T-helper 1 cell (primary cell): ENCODE results near the gene PTPRT.

Experiments
- DNase-seq, 5 donors: peaks; one replicate each; pipeline ENCODE4 v3.0.0-alpha.2; 2012 to 2020

The PTPRT gene

GRCh38 chr20:42775866-42776265 is 413.8 kb downstream of the PTPRT start:
- no peak for DNase-seq

DNA sequence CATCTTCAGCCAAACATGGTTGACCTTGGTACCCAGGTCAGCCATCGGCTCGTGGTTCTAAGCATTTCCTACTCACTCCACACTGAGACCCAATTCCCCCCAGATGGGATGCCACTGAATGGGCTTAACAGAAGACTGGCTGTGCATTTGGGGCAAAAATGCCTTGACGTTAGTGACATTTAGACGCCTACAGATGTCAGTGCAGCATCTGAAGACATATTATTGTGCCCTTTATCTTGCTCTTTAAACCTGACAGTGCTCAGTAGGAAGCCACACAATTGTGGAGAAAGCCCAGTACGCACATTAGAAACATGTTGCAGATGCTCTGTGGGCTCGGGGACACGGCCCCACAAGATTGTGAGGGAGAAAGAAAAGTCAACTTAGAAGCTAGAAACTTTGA is 414.7 kb downstream of the PTPRT start:
- no peak for DNase-seq

GRCh38 chr20:42763015-42763414 is 426.7 kb downstream of the PTPRT start:
- DNase-seq = no peak

DNA sequence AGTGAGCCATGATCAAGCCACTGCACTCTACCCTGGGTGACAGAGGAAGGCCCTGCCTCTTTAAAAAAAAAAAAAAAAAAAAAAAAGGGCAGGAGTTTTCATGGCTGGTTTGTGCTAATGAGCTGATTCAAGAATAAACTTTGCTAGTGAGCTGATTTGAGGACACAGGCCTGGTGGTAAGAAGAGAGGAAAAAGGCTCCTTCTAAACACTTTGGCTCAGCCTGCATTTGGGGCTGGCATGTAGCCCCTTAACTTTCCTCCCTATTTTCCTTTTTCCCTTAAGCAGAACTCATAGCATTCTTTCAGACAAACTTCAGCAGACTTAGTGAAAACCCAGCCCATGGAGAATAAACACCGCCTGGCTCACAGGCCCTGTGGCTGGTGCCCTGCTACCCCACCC is 432.7 kb downstream of the PTPRT start:
- DNase-seq = no peak

DNA sequence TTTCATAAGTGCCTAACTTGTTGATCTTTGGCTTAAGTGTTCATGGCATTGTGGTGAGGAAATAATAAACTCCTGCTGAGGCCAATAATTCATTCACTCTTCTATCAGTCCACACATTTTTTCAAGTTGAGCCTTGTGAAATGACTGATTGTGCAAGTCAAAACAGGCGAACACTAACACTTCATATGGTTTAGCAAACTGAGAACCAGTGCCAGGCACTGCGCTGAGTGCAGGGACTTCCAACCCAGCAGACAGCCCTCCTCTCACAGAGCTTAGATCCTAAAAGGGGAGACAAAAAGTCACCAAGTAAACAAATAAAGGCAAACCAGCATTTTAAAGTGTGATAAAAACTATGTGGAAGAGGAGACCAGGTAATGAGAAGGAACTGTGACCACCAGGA is 435.0 kb downstream of the PTPRT start:
- DNase-seq = no peak

DNA sequence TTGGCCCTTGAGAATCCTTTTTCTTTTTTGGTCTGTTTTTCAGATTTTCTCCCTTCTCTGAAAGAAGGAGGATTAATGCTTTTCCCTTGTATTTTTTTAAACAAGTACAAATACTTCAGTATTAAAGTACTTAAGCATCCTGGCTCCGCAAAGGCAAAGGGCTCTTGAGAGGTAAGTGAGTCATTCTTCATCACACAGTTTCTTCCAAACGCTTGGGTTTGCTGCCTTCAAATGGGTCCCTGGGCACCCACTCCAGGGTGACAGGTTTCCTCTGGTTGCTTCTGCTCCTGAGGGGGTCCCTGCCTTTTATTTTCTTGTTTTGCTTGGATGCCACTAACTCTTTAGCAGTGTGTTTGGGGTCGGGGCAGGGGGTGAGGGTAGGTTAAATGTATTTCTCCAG is 437.1 kb downstream of the PTPRT start:
- no peak for DNase-seq

DNA sequence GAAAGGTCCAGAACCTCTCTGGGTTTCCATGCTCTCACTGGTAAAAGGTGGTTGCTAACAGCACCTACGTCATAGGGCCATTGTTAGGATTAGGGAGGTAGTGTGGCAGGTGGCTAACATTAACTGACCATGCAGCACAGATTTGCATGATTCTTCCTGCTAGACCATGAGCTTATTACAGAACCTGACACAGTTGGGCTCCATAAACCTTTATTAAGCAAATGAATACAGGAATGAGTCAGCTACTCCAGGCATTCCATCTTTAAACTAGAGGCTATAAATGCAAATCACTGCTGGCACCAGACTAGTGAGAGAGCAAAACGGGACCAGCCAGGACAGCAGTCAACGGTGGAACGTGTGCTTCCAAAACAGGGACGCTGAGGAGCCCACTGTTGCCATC is 440.1 kb downstream of the PTPRT start:
- no peak for DNase-seq

- no peak for DNase-seq
Observed at GRCh38 chr20:42747765-42748411, 441.8 kb downstream of the PTPRT start.

DNA sequence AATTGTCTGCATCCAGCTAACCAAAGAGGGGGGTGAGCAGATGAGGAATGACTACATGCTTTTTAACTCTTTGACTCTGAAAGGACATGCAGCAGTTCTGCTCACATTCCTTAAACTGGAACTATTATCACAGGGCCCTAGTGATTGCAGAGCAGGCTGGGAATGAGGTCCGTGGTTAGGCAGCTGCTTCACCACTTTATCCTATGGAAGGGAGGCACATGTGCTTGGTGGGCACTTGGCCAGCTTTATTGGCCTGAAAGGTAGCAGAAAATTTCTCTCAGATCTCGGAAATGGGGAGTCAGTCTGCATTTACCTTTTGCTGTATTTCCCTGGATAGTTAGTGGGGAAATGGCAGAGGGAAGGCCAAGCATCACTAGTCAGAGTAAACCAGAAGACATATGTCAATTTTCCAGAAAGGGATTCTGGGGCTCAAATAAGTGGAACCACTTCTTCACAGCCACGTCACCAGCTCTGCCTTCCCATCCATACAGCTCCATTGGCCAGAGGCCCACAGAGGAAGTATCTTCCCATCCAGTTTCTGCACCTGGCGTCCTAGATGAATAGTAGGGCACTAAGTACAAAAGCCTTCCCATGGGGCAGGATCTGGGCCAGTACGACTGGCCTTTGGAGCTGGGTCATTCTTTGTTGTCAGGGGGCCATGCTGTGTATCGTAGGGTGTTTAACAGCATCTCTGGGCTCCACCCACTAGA is 444.8 kb downstream of the PTPRT start:
- DNase-seq = no peak

GRCh38 chr20:42742926-42743325 is 446.8 kb downstream of the PTPRT start:
- DNase-seq = no peak

DNA sequence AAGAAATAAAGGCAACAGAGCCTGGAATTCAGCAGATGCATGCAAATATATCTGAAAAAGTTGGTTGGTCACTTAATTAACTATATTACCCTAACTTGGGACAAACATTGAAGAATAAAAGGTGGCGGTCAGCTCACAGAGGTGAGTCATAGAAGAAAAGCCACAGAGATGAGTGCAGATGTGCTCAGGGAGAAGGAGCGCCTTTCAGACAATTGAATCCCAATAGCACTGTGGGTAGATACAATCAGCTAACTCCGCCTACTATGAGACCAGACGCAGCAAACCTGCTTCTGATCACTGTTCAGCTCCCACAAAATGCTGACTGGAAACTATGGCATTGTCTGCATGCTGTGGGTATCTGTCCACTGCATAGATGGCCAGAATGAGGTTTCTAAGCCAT is 447.8 kb downstream of the PTPRT start:
- DNase-seq = no peak

DNA sequence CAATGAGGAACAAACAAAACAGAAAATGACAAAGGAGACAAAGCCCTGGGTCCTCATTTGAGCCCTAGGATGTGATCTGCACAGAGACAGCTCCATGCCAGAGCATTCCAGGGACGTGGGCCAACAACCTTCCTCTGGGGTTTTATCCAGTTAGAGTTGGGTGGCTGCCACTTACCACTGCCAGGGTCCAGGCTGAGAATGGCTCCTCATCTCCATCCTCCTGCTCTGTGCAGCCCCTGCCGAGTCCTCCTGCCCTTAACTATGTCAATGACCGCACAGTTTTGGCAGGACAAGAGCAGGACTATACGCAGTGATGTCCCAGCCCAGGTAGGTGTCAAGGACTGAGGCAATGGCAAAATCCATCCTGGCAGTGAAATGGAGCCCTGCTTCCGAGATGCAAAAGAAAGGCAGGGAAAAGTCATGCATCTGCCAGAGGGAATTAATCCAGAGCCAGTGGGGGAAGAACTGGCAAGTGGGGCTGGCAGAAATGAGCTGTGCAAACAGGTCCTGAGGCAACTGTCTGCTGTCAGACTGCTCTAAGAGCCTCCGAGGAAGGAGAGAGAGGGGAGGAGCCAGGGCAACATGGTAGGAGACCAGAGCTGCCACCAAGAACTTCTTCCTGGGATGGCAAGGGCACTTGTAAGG is 449.4 kb downstream of the PTPRT start:
- DNase-seq = no peak

DNA sequence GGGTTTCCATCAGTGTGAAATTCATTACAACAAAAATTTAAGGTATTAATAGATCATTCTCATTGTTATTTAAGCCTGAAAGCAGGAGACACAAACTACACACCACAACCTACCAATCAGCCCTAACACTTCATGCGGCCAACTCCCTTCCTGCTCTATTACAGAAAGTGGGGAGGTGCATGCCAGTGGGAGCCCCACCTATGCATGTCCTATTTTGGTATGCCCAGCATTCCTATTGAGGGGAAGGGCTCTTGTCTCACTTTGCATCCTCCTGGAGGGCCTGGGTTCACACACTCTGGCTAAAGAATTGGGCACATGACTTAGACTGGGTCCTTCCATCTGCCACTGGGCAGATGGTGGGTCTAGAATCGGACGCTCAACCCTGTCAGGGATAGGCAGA is 450.0 kb downstream of the PTPRT start:
- DNase-seq = no peak

DNA sequence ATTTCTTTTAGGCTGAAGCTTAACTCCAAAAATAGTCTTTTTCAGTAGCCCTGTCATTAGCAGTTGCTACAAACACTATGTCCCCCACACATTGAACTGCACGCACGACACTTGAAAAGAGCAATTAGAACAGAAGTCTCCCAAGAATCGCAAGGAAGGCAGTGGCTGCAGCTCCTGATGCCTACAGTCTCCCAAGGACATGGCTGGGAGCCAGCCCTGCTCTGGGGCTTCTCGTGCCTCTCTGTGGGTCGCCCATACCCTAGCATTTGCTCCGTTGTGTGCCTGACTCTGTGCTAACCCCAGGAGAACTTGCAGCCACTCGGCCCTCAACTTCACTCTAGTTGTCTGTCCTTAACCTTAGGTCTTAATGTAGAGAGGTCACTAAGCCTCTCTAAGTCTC is 454.2 kb downstream of the PTPRT start:
- DNase-seq = no peak

GRCh38 chr20:42734660-42735368 is 454.9 kb downstream of the PTPRT start:
- no peak for DNase-seq

DNA sequence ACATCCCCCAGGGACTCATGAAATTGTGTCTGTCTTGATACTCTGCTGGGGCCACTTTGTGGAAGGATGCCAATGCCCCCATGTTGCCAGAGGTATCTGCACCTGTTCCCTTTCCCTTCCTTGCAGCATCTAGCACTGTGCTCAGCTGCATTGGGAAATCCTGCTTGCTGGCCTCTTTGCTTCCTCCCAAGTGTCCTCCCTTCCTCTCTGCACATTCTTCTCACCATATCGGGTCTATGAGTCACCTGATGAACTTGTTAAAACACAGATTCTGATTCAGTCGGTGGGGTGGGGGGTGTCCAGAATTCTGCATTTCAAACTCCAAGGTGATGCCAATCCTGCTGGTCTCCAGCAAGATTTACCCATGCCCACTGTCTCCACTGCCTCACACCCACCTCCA is 467.8 kb downstream of the PTPRT start:
- no peak for DNase-seq

DNA sequence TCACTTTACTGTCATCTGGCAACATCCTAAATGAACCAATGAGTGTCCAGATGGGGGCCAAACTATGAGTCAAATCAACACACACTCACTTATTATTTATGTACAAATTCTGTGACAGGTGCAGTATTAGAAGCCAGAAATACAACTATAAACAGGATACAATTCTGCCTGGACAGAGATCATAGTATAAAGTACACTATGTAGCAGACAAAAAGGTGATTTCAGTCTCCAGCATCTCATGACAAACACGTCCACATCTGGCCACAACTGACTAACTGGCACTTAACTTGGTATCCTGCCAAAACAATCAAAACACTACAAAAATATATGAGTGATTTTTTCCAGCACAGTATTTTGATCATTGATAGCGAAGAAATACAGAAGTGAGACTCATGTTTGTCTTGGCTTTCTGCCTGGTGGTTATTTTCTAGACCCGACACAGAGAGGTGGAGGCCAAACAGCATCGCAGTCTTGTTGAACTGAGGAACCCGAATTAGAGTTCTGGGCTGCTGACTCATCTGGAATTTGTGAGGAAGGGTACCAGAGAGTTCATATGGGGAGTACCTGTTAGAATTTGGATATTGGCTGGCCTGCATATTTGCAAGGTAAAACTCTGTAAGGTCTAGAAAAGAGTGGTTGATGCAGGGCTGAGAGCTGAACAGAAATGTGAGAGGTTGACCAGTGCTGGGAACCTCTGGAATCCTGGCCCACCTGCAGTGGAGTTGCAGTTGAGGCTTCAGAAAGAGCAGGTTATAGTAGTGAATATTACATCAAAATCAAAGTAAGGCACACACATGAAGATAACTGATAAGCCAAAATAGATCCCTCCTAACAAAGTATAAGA is 475.2 kb downstream of the PTPRT start:
- DNase-seq = no peak

- DNase-seq = no peak
Observed at GRCh38 chr20:42708266-42708665, 481.4 kb downstream of the PTPRT start.

DNA sequence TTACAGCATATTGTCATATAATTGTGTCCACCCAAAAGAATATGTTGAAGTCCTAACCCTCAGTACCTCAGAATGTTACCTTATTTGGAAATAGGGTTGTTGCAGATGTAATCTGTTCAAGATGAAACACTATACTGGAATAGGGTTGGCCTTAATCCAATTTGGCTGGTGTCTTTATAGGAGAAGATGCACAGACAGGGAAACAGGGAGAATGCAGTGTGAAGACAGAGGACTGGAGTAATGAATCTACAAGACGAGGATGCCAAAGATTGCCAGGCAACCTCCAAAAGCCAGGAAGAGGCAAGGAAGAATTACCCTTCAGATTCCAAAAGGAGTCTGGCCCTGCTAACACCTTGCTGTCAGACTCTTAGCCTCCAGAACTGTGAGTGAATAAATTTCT is 482.9 kb downstream of the PTPRT start:
- DNase-seq = no peak

- DNase-seq = no peak
Observed at GRCh38 chr20:42705550-42705949, 484.2 kb downstream of the PTPRT start.

DNA sequence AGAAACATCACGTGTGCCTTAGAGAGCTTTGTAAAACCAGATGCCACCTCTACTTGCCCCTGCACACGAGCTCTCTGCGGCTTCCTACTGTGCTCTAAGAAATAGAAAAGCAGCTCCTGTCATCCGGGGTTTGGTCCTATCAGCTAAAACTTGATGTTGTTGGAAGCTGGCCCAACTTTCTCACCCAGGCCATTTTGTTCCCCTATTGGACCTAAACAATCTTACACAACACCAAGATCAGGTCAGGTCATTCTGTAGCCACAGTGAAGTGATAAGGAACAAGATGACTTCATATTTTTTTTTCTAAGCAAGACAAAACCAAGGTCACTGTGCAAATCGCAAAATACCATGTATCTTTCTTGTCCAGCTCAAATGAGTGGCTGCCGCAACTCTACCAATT is 486.0 kb downstream of the PTPRT start:
- no peak for DNase-seq

GRCh38 chr20:42701948-42702347 is 487.8 kb downstream of the PTPRT start:
- DNase-seq = no peak

- no peak for DNase-seq
Observed at GRCh38 chr20:42700372-42700771, 489.3 kb downstream of the PTPRT start.
